ENCODE measurements around the gene METTL25B.
"Not testable (repeated sequence)": the region's sequence is repeated elsewhere in the genome, so short reads cannot be mapped to it uniquely, and the experiment has no call there.

METTL25B gene

GRCh38 chr1:156750191-156750672 lies 22.0 kb downstream of the METTL25B start:
- peak; percentile 62 for DNase-seq

GRCh38 chr1:156750711-156751450 lies 22.6 kb downstream of the METTL25B start:
- peak; percentile 66 for DNase-seq

DNA sequence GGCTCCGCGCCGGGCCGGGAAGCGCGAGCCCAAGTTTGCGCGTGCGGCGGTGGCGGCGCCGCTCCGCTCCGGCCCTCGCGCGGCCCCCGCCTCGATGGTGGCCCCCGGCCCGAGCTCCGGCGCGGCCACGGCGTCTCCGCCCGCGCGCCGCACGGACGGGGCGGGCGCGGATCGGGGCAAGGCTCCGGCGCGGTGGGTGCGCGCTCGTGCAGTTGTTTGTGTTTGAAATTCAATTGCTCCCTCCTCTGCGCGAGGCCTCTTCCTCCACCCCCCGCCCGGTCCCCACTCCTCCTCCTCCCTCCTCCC lies 23.1 kb downstream of the METTL25B start, which contains the start of gene HDGF:
Gene HDGF (minus strand): TSS at position 225 of the 306 bp plus-strand sequence. CDS start 246 bp downstream, outside the sequence.
- DNase-seq: no peak

DNA sequence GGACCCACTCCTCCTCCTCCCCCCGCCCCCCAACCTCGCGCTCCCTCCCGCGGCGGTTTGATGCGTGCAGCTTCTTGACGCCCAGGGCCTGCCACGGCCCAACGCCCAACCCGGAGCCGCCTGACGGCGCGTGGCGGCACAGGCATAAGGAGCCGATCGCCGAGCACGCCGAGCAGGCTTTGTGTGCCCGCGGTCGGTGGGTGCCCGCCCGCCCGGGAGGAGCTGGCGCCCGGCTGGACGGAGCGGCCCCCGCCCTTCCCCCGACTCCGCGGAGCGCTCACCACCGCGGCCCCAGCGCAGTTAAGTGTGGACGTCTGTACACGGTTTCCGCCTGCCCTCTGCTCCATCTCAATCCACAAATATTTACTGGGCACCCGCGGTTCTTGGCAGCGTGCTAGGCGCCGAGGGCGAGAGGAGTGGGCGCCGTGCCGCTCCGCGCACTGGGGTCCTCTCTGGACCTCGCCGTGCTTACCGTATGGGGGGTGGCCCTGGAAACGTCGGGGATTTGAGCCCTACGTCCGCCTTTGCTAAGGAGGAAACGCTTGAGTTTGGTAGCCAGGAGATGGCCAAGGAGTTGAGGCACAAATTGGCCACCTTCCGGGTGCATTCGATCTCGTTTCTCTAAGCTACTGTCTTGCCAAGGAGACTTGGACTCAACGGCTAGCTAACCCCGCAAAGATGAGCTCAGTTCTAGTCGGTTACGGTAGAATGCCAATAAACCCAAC lies 23.6 kb downstream of the METTL25B start:
- DNase-seq: peak; percentile 98

DNA sequence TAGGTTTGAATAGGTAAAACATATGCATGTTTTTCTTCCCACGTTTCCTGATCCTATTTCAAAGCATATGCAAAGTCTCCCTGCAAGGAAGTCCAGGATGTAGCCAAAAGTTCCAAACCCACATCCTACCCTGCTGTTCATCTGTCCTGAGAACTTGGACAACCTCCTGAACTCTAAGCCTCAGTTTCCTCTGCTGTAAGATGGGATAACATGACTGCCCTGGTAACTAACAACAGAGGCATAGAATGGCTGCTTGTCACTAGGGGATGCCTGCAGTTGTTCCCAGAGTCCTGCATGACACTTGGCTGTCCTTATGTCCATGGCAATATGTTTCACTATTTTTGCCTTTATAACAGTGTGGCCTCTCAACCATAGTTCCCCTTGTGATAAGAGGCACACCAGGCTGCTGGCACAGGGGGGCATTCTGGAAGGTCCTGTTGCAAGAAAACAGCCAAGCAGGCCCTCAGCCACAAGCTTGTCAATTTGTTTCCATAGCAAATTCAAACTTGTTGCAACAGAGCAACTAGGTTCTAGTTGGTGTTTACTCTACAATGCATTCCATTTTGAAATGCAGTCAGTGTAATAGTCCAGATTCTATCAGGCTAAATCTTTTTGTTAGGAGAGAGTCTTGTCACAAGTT lies 24.7 kb downstream of the METTL25B start:
- DNase-seq: no peak

DNA sequence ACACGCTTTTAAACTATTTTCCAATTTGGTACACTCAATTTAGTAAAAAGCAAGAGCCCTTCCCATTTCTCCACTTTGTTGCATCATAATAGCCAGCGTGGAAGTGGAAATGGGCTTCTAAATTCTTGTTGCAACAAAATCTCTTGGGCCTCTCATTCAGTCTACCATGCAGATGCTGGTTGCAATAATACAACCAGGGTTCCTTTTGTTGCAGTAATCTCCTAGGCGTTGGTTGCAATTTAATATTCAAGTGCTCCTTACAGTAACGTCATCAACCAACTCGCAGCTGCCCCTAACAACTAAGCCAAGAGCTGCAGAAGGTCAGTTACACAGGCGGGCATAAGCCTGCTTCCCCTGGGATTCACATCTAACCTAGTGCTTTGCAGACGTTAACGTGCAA lies 25.9 kb downstream of the METTL25B start:
- DNase-seq: no peak

GRCh38 chr1:156755527-156755950 lies 27.3 kb downstream of the METTL25B start:
- peak; percentile 35 for DNase-seq

GRCh38 chr1:156756355-156756754 lies 28.1 kb downstream of the METTL25B start:
- DNase-seq: no peak

GRCh38 chr1:156757572-156758253 lies 29.4 kb downstream of the METTL25B start:
- not testable (repeated sequence) for DNase-seq

GRCh38 chr1:156760092-156760795 lies 32.0 kb downstream of the METTL25B start:
- no peak for DNase-seq

DNA sequence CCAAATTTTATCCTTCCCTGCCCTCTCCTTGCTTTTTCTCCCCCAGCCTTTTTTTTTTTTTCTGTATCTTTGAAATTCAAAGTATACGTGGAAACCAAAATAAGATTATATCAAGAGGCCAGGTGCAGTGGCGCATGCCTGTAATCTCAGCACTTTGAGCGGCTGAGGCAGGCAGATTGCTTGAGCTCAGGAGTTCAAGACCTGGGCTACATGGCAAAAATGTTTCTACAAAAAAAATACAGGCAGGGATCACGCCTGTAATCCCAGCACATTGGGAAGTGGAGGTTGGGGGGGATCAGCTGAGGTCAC lies 32.5 kb downstream of the METTL25B start:
- no peak for DNase-seq

GRCh38 chr1:156765136-156765535 lies 36.9 kb downstream of the METTL25B start:
- not testable (repeated sequence) for DNase-seq

DNA sequence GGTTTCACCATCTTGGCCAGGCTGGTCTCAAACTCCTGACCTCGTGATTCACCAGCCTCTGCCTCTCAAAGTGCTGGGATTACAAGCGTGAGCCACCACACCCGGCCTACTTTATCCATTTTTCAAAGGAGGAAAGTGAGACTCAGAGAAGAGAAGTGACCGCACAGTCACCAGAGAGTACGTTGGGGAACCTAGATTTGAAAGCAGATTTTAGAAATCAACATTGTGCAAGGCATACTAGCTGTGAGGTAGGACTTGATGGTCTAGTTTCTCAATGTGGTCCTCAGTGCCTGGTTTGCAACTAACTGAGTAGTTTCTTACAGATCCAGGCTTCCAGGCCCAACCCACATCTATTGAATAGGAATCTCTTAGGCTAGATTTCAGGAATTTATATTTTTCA lies 37.4 kb downstream of the METTL25B start:
- no peak for DNase-seq

GRCh38 chr1:156766298-156767100 lies 38.2 kb downstream of the METTL25B start:
- DNase-seq: peak; percentile 63

DNA sequence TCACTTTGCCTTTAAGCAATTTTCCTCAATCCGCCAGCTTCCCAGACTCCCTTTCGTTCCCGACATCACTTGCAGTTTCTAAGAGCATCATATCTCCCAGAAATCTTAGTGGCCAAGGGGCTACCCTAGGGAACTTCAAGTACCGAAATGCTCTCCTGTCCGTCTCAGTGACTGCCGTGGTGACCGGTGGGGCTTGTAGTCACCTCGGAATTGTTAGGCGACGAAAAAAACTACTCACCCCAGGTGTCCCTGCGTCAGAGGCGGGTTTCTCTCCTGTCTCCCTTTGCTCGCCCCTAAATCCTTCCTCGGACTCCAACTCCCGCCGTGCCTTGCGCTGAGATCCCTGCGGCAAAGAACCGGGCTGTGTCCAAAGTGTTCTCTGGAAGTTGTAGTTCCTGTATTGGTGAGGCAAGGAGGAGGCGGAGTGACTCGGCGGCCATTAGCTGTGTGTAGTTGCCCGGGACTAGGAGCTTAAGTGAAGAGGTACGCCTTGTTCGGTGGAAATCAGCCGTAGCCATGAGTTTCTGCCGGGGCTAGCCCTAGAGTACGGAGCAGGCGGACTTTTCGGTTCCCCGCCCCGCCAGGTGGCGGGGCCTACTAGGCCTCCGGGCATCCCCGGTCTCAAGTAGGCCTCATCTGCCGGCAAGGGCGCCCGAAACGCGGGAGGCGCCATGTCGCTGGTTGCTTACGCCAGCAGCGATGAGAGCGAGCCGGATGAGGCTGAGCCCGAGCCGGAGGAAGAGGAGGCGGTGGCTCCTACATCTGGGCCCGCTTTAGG lies 39.0 kb downstream of the METTL25B start, which contains the start of gene PRCC:
Gene PRCC (plus strand): TSS at position 435 of the 778 bp plus-strand sequence. CDS start 237 bp downstream, at position 672.
- peak; percentile 100 for DNase-seq

- DNase-seq: peak; percentile 52
Measured at GRCh38 chr1:156767879-156768604, 39.8 kb downstream of the METTL25B start.

DNA sequence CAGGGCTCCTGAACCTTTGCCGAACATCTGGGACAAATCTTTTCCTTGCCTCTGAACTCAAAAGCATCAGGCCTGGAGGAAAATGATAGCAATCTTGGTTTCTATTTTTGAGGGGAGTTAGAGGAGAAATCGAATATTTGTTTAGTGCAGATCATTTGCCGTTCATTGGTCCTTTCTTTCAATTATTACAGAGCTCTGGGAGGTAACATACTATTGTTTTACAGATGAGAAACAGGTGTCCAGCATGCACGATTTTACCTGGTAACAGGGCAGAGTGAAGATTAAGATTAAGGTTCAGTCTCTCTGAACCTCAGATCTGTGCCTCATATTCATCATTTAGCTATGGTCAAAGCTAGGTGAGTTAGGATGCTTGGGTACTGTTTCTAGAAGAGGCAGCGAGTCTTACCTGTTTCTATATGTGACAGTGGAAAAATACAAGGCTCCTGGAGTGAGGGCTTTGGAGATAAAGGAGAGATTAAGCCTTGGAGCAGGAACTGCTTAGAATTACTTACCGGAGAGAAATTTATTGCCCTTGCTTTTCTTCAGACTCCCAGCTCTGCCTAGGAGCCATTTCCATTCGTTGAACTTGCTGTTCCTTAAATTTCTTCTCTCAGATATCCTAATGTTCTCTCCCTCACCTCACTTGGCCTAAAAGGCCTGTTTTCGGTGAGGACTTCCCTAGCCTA lies 40.5 kb downstream of the METTL25B start:
- no peak for DNase-seq

- no peak for DNase-seq
Measured at GRCh38 chr1:156772222-156772621, 44.0 kb downstream of the METTL25B start.

GRCh38 chr1:156772728-156773497 lies 44.6 kb downstream of the METTL25B start:
- DNase-seq: peak; percentile 62

All from OCI-M1 (cell line).